Mammary microvascular endothelial cell (primary cell): ENCODE data around the gene HSPA6. TPM values are rescaled to one million over a fixed set of nuclear protein-coding genes. Genes with fewer than 3 reads are reported as not detected.

Experiments
- total RNA-seq: library from RNA; depleted of rRNA; stranded (reverse); fragments of >200 nt; gene quantifications from 2 replicates; pipeline ENCODE4 v1.2.3, GENCODE V29; 2015

The HSPA6 gene
- total RNA-seq, result 0.20 TPM in 1 of 2 replicates, not detected in the other

GRCh38 chr1:161523817-161524741, at the start of gene HSPA6:
HSPA6 (plus strand) TSS chr1:161524540; CDS start chr1:161524659, 119 bp downstream.

DNA sequence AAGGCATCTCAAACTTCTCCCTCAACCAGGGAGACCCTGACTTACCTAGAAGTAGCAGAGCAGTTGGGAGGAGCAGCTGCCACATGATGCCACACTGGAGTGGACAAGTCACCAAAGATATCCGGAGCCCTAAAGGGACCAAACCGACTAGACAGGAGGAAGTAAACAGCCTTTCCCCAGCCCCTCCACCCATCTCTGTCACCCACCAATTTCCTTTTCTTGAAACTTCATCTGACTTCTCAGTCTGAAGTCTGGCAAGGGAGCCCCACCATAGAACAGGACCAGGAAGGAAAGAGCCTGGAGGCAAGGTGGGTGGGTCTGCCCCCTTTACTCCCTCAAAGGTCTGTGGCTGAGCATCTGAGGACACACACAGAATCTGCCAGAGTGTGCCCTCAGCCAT, 25.3 kb downstream of the HSPA6 start, which contains the start of gene FCGR3A:
FCGR3A (minus strand) TSS at position 167 of the 400 bp plus-strand sequence; CDS start at position 85, 82 bp downstream.

Other genes with a start within 250 kb of the HSPA6 start
- gene MPZ, start 214.6 kb upstream of the HSPA6 start, total RNA-seq, result 1.8 and 2.1 TPM in 2 replicates
- gene SDHC, start 210.2 kb upstream of the HSPA6 start, total RNA-seq, result 40.2 and 58.0 TPM in 2 replicates
- not detected in 2 replicates for gene CFAP126, start 156.7 kb upstream of the HSPA6 start, total RNA-seq
- gene FCGR2A, start 19.1 kb upstream of the HSPA6 start, total RNA-seq, result 0.20 and 1.7 TPM in 2 replicates
- not detected in 2 replicates for gene FCGR3A, start 25.3 kb downstream of the HSPA6 start, total RNA-seq
- gene FCGR3B, start 106.6 kb downstream of the HSPA6 start, total RNA-seq, result not detected in 2 replicates
- not detected in 2 replicates for gene FCGR2B, start 138.6 kb downstream of the HSPA6 start, total RNA-seq
- gene FCRLA, start 182.7 kb downstream of the HSPA6 start, total RNA-seq, result 0.27 and 0.74 TPM in 2 replicates
- gene FCRLB, start 197.0 kb downstream of the HSPA6 start, total RNA-seq, result 3.6 and 4.0 TPM in 2 replicates
- gene DUSP12, start 225.2 kb downstream of the HSPA6 start, total RNA-seq, result 25.6 and 26.8 TPM in 2 replicates
- 41.4 and 44.4 TPM in 2 replicates for gene ATF6, start 241.8 kb downstream of the HSPA6 start, total RNA-seq